NCI-H1417 treated with DMSO at 0.1 percent for 48 hours (cell line): ENCODE results near the gene PTPN7.
"Not testable (repeated sequence)": the region's sequence is repeated elsewhere in the genome, so short reads cannot be mapped to it uniquely, and the experiment has no call there.

Experiments used
- DNase-seq: peaks from one replicate; lab custom pipeline; 2025; lab: John Stamatoyannopoulos, UW

Gene PTPN7

GRCh38 chr1:202160377-202160940 is at the start of gene PTPN7:
Gene PTPN7, minus strand, starts transcription at chr1:202160602. Its CDS starts 1,200 bp downstream, at chr1:202159402.
- no peak for DNase-seq

GRCh38 chr1:202208351-202208857 is 48.0 kb upstream of the PTPN7 start:
- no peak for DNase-seq

DNA sequence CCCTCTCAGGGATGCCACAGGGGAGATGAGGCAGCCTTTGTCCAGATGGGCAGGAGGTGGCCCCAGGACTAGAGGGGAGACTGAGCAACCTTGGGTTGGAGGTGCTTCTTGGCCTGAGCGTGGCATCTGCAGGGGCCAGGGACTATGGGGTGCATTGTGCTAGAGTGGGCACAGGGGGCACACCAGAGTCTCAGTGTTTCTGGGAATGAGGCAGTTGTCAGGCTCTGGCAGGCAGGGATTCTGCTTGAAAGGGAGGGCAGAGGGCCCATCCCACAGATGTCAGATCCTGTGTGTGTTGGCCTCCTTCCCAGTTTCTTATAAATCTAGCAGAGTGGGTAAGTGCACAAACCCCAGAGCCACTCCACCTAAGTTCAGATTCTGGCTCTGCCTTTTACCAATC is 46.9 kb upstream of the PTPN7 start:
- DNase-seq, result no peak

- DNase-seq, result no peak
Measured at GRCh38 chr1:202205523-202206190, 45.3 kb upstream of the PTPN7 start.

GRCh38 chr1:202204065-202204464 is 43.7 kb upstream of the PTPN7 start:
- DNase-seq, result no peak

GRCh38 chr1:202203238-202204039 is 43.0 kb upstream of the PTPN7 start:
- no peak for DNase-seq

DNA sequence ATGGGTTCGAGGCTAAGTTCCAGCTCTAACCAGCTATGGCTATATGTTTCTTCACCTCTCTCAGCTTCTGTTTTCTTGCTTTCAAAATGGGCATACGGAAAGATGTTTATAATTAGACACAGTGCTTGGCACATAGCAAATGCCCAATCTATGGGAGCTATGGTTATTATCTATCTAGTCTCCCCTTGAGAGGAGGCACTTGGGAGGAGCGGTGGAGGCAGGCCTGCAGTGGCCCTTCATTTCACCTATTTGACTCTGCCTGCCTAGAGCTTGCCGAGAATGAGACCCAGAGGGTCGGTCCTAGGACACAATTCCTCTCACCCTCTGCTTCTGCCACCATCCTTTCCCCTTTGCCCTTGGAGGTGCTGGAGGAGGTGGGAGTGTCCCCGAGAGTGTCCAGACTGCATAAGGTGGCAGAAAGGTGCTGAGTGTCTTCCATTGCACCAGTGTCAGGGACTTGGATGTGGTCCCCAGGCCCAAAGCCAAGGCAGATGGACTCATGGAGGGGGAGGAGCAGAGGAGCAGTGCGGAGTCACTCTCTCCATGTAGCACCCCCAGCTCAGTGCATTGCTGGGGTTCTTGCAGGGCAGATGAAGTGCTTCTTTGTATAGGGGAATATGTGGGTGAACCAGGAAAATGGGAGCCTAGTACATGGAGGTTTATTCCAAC is 42.2 kb upstream of the PTPN7 start:
- no peak for DNase-seq

- no peak for DNase-seq
Measured at GRCh38 chr1:202201971-202202370, 41.6 kb upstream of the PTPN7 start.

GRCh38 chr1:202201266-202201665 is 40.9 kb upstream of the PTPN7 start:
- DNase-seq, result no peak

DNA sequence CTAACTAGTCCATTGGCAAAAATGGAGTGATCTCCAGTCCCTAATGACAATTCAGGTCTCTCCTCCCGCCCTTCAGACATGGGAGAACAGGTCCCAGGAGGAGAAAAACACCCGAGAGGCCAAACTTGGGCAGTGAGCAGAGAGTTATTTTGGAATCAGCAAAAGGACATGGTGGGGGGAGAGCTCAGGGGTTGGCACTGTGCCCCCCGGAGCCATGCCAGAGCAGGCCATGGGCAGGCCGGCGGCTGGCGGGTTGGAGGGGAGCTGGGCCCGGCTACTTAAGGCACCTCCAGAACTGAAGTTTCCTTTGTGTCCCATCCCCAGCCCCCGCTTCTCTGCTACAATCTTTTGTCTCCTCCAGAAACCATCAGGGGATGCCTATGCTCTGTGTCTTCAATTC is 40.3 kb upstream of the PTPN7 start:
- DNase-seq, result no peak

DNA sequence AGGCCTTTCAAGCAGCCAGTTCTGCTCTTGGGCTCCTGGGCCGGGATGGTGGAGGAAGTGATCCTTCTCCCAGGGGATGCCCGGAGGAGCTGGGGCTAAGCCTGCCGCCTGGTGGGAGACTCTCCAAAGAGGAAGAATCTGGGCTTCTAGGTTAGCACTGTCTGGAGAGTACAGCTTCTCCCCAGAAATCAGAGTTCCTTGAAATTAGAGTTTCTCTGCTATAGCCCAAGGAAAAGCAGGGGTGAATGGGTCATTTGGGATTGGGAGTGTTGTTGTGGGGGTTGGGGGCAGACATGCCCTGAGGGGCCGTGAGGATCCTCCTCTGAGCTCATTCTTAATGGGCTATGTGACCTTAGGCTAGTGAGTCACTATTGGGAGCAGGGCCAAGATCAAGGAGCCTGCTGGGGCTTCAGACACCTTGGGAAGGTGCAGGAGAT is 39.7 kb upstream of the PTPN7 start:
- no peak for DNase-seq

DNA sequence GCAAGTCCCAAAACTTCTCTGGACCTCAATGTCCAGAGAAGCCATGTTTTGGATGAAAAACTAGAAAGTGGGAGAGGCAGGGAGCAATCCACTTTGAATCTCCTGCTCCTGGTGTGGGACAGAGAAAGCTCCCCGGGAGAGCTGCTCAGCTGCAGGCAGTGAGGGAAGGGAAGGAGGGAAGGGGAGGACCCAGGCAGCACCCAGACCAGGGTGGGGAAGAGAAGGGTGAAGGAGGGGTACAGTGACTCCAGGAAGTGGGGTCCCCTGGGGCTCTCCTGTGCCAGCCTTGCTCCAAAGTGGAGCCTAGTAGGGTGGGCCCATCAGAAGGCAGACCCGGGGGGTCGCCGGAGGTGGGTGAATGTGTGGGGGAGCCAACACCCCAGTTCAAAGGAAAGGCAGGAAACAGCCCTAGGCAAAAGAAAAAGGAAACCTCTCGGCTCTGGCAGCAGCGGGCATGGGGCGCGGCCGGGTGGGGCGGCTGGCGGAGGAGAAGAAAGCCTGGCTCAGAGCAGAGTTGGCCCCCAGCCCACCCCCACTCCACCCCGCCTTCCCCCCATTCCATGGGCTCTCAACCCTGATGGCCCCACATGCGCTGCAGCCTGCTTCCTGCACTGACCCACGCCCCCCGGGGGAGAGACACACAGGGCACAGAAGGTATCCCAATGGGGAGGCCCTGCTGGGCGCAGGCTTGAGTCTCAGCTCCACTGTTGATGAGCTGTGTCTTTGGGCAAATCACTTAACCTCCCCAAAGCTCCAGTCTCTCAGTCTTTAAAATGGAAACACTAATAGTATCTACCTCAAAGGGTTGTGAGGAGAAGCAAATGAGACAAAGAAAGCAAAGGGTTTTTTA is 38.9 kb upstream of the PTPN7 start:
- no peak for DNase-seq

GRCh38 chr1:202198366-202198724 is 37.9 kb upstream of the PTPN7 start:
- DNase-seq, result no peak

- DNase-seq, result no peak
Measured at GRCh38 chr1:202197653-202198365, 37.4 kb upstream of the PTPN7 start.

- no peak for DNase-seq
Measured at GRCh38 chr1:202194328-202194648, 33.9 kb upstream of the PTPN7 start.

- DNase-seq, result no peak
Measured at GRCh38 chr1:202193614-202194327, 33.4 kb upstream of the PTPN7 start, which contains the start of gene LGR6. Gene LGR6, plus strand, starts transcription at chr1:202193799. Its CDS starts 191 bp downstream, at chr1:202193990.

- DNase-seq, result no peak
Measured at GRCh38 chr1:202192770-202193613, 32.6 kb upstream of the PTPN7 start.

DNA sequence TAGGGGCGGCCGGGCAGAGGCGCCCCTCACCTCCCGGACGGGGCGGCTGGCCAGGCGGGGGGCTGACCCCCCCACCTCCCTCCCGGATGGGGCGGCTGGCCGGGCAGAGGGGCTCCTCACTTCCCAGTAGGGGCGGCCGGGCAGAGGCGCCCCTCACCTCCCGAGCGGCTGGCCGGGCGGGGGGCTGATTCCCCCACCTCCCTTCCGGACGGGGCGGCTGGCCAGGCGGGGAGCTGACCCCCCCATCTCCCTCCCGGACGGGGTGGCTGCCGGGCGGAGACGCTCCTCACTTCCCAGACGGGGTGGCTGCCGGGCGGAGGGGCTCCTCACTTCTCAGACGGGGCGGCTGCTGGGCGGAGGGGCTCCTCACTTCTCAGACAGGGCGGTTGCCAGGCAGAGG is 31.0 kb upstream of the PTPN7 start:
- DNase-seq, result not testable (repeated sequence)
